Epithelial cell of prostate (primary cell): ENCODE data around the gene CTXND2.

ENCODE experiments used
- DNase-seq: peaks from one replicate; pipeline ENCODE4 v3.0.0-alpha.2; 2011; ENCODE audit warnings: low read depth, low spot score
- H3K27ac ChIP-seq: fragments of 450-650 bp; 2 replicates; pipeline ENCODE4 v1.5.1; 2017; ENCODE audit warnings: mild to moderate bottlenecking

The CTXND2 gene

DNA sequence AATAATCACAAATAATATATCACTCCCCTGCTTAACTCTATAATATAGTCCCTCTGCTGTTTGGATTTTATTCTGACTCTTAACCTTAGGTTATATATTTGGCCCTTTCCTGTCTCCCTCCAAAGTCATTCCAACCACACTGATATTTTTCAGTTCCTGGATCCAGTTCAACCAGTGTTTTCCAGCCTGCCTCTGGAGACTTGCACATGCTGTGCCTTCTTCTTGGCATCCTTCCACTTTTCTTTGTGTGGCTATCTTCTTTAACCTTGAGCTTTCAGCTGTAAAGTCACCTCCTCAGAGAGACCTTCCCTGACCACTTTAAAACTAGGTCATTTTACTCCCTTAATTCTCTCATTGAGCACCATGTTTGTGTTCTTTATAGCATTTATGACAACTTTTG, 68.3 kb downstream of the CTXND2 start:
- no peak for DNase-seq
- no peak overlapping the region for H3K27ac ChIP-seq

DNA sequence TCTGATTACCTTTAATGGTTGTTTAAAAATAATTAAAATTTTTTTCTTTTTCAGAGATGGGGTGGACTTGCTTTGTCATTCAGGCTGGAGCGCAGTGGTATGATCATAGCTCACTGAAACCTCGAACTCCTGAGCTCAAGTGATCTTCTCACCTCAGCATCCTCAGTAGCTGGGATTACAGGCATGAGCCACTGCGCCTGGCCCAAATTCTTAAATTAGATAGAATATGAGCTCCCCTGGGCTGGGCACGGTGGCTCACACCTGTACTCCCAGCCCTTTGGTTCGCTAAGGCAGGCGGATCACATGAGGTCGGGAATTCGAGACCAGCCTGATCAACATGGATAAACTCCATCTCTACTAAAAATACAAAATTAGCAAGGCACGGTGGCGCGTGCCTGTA, 70.7 kb downstream of the CTXND2 start:
- no peak for DNase-seq
- no peak overlapping the region for H3K27ac ChIP-seq

DNA sequence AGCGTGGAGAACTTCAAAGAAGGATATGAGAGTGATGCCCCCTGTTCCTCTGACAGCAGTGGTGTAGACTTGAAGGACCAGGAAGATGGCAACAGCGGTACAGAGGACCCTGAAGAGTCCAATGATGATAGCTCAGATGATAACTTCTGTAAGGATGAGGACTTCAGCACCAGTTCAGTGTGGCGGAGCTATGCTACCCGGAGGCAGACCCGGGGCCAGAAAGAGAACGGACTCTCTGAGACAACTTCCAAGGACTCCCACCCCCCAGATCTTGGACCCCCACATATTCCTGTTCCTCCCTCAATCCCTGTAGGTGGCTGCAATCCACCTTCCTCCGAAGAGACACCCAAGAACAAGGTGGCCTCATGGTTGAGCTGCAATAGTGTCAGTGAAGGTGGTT, 73.7 kb downstream of the CTXND2 start:
- no peak for DNase-seq
- H3K27ac ChIP-seq, result no peak overlapping the region

DNA sequence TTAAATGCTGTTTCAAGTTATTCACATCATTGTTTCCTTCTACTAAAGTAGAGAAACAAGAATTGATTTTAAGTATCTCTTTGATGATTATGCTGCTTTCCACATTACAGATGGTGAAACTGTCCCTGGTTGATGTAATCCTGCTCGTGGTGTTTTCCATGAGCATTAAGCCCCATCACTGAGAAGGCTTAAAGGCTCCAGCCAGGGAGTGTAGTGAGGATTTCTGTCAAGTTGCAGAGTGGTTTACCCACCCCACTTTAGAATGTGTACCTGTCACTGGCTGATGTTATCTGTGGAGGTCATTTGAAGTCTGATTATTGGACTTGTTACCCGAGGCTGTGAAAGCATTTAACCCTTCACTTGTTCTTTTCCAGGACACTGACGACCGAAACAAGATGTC, 74.8 kb downstream of the CTXND2 start:
- no peak for DNase-seq
- H3K27ac ChIP-seq, result no peak overlapping the region
